Measurements from ENCODE around the gene EPHA8.

EPHA8 gene

DNA sequence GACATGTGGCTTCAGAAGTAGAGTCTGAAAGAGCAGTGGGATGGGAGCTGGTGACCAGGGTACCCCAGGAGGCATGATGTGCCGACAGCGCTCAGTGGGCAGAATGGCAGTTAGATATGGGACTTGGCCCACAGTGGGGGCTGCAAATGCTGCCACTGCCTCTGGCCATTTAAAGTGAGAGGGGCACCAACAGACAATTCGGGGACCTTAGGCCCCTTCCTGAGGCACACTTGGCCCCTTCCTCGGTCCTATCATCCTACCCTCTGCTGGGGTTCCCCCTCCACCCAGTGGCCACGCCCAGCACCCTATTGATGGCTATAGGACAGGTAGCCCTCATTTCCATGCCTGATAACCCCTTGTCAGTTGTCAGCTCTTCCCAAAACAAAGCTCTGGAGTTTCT is 36.6 kb upstream of the EPHA8 start:
- H3K4me1 ChIP-seq (ENCODE audit: insufficient read depth, low read length): no peaks in the 10 kb centered on the region
- no peak overlapping the region for H3K9ac ChIP-seq (ENCODE audit: low read depth, low read length)
- no peaks in the 10 kb centered on the region for H3K9me3 ChIP-seq (ENCODE audit: insufficient read depth, low read depth, low read length)
- H3K36me3 ChIP-seq (ENCODE audit: insufficient read depth, low read depth, low read length): peaks cover 45% of the 10 kb centered on the region
- no peak overlapping the region for H3K4me3 ChIP-seq (ENCODE audit: low read length)
- no peak overlapping the region for H3K27ac ChIP-seq (ENCODE audit: low read length)
- H3K27me3 ChIP-seq (ENCODE audit: insufficient read depth, low read length): no peaks in the 10 kb centered on the region

DNA sequence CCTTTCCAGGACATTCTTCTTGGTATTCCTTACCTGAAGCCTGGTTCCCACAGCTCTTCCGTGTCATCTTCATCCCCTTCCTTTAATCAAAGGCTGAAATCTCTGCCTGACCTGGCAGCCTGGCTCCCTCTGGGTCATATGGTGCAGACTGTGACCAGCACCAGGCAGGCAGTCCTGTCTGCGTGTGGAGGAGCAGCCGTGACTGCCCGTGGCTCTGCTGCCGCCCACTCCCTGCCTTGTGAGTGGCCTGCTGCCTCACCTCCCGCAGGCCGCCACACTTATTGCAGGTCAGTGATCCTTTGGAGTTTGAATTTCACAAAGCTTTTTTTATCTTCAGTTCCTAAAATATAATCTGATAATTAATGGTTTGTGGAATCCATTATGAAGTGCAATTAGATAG is 36.2 kb upstream of the EPHA8 start:
- H3K27ac ChIP-seq (ENCODE audit: low read length): no peak overlapping the region
- no peaks in the 10 kb centered on the region for H3K27me3 ChIP-seq (ENCODE audit: insufficient read depth, low read length)
- no peaks in the 10 kb centered on the region for H3K9me3 ChIP-seq (ENCODE audit: insufficient read depth, low read depth, low read length)
- H3K4me1 ChIP-seq (ENCODE audit: insufficient read depth, low read length): no peaks in the 10 kb centered on the region
- H3K36me3 ChIP-seq (ENCODE audit: insufficient read depth, low read depth, low read length): peaks cover 43% of the 10 kb centered on the region
- no peak overlapping the region for H3K4me3 ChIP-seq (ENCODE audit: low read length)
- H3K9ac ChIP-seq (ENCODE audit: low read depth, low read length): no peak overlapping the region

DNA sequence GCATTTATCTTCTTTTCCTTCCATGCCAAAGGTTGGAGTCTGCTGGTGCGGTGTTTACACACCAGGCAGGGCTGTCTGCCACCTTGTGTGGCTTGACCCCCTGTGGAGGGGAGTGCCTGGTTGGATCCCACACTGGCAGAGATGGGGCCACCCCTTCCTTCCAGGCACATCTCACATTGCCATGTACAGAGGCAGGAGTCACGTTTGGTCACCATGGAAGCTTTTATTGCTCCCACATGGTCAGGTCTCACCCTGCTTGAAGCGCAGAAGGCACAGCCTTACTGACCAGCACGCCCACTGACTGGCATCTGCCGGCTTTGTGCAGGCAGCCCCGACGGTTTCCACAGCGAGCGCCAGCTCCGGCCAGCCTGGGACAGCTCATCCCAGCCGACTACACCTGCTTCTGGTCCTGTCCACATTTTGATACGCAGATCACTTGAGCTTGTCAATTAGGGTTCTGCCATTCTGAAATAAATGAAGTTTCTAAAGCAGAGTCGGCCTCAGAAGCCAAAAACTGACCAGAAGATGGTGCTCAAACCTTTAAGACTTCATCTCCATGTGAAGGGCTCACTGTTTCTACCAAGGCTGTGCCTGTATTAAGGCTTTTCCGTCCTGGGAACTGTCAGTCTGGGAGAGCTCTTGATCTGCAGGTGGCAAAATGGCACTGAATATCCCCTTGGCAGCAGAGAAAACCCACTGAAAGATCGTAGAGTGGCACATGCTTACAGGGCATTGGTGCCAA is 35.6 kb upstream of the EPHA8 start:
- H3K9me3 ChIP-seq (ENCODE audit: insufficient read depth, low read depth, low read length): no peaks in the 10 kb centered on the region
- no peaks in the 10 kb centered on the region for H3K27me3 ChIP-seq (ENCODE audit: insufficient read depth, low read length)
- no peak overlapping the region for H3K4me3 ChIP-seq (ENCODE audit: low read length)
- no peak overlapping the region for H3K9ac ChIP-seq (ENCODE audit: low read depth, low read length)
- no peaks in the 10 kb centered on the region for H3K4me1 ChIP-seq (ENCODE audit: insufficient read depth, low read length)
- H3K27ac ChIP-seq (ENCODE audit: low read length): no peak overlapping the region
- peaks cover 39% of the 10 kb centered on the region for H3K36me3 ChIP-seq (ENCODE audit: insufficient read depth, low read depth, low read length)

DNA sequence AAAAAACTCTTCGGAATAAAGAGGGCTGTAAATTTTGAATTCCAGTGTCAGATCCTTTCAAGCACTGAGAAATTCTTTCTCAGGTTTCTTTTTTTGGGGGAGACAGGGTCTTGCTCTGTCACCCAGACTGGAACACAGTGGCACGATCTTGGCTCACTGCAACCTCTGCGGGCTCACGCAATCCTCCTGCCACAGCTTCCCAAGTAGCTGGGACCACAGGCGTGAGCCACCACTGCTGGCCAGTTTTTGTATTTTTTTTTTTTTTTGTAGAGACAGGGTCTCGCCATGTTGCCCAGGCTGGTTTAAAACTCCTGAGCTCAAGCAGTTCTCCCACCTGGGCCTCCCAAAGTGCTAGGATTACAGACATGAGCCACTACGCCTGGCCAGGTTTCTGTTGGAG is 34.8 kb upstream of the EPHA8 start:
- Histone ChIP-seq H3K36me3 (ENCODE audit: insufficient read depth, low read depth, low read length) (peaks cover 35% of the 10 kb centered on the region), H3K27me3 (ENCODE audit: insufficient read depth, low read length) (no peaks in the 10 kb centered on the region), H3K4me1 (ENCODE audit: insufficient read depth, low read length) (no peaks in the 10 kb centered on the region), H3K27ac (ENCODE audit: low read length) (no peak overlapping the region), H3K9me3 (ENCODE audit: insufficient read depth, low read depth, low read length) (no peaks in the 10 kb centered on the region), H3K9ac (ENCODE audit: low read depth, low read length) (no peak overlapping the region), H3K4me3 (ENCODE audit: low read length) (no peak overlapping the region)

DNA sequence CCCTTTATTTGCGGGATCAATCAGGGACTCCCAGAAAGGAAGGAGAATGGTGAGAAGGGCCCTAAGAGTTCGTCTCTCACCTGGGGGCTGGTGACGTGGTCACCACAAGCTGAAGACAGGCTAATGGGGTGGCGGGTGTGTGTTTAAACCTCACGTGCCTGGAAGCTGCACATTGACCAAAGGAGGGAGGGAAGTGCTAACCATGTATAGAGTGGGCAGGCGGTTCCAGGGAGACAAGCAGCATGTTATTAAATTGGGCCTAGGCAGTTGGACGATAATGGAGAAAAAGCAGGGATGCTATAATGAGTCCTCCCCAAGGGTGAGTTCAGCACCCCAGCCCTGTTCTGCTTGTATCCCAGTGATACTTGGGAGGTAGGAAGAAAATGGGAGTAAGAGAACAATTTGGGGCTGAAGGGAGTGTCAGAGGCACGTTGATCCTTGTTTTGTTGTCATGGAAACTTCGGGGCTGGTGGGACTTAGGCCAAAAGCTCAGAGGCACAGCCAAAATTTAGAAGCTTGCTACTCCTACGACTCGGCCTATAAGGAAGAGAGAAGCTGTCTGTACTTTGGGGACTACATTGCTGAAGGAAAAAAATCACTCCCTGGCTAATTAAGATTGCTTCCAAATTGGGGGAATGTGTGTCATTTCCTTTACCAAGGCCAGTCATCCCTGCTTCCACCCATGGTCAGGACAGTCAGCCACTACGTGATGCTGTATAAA is 33.2 kb upstream of the EPHA8 start:
- Histone ChIP-seq H3K9ac (ENCODE audit: low read depth, low read length) (no peak overlapping the region), H3K9me3 (ENCODE audit: insufficient read depth, low read depth, low read length) (no peaks in the 10 kb centered on the region), H3K4me3 (ENCODE audit: low read length) (no peak overlapping the region), H3K27ac (ENCODE audit: low read length) (no peak overlapping the region), H3K27me3 (ENCODE audit: insufficient read depth, low read length) (no peaks in the 10 kb centered on the region), H3K36me3 (ENCODE audit: insufficient read depth, low read depth, low read length) (peaks cover 20% of the 10 kb centered on the region), H3K4me1 (ENCODE audit: insufficient read depth, low read length) (no peaks in the 10 kb centered on the region)

DNA sequence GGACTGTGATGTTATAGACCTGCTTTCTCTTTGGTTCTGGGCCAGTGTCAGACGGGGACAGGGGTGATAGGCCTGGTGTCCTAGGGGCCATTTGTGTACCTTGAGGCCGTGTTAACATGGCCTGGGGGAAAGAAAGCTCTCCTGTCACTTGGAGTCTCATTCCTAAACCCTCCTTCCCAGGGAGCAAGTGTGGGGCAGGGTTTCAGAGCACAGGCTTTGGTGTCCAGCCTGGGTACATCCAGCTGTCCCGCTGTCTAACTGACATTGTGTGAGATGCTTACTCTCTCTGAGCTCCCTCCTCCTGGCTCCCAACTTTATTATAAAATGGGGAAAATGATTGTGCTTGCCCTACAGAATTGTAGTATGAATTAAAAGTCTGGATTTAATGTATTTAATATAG is 32.6 kb upstream of the EPHA8 start:
- peaks cover 15% of the 10 kb centered on the region for H3K36me3 ChIP-seq (ENCODE audit: insufficient read depth, low read depth, low read length)
- no peak overlapping the region for H3K9ac ChIP-seq (ENCODE audit: low read depth, low read length)
- no peaks in the 10 kb centered on the region for H3K4me1 ChIP-seq (ENCODE audit: insufficient read depth, low read length)
- H3K4me3 ChIP-seq (ENCODE audit: low read length): no peak overlapping the region
- H3K27ac ChIP-seq (ENCODE audit: low read length): no peak overlapping the region
- no peaks in the 10 kb centered on the region for H3K27me3 ChIP-seq (ENCODE audit: insufficient read depth, low read length)
- H3K9me3 ChIP-seq (ENCODE audit: insufficient read depth, low read depth, low read length): no peaks in the 10 kb centered on the region

DNA sequence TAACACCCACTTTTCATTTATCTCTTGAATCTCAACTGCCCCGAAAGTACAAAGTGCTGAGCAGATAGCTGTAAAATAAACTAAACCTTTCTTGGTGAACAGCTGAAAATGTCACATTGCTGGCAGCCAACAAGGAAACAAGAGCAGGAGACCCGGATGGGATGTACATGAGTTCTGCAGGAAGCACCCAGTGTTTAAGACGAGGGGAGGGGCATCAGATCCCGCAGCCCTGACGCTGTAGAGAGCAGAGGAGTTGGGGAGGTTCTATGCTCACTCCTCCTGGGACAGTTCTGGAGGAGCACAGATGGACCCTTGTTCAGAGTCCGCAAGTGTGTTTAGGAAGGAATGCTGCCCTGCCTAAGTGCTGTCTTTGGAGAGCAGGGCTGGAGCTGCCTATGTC is 32.0 kb upstream of the EPHA8 start:
- no peaks in the 10 kb centered on the region for H3K4me1 ChIP-seq (ENCODE audit: insufficient read depth, low read length)
- no peak overlapping the region for H3K4me3 ChIP-seq (ENCODE audit: low read length)
- no peak overlapping the region for H3K9ac ChIP-seq (ENCODE audit: low read depth, low read length)
- H3K27ac ChIP-seq (ENCODE audit: low read length): no peak overlapping the region
- H3K27me3 ChIP-seq (ENCODE audit: insufficient read depth, low read length): no peaks in the 10 kb centered on the region
- H3K36me3 ChIP-seq (ENCODE audit: insufficient read depth, low read depth, low read length): peaks cover 10% of the 10 kb centered on the region
- no peaks in the 10 kb centered on the region for H3K9me3 ChIP-seq (ENCODE audit: insufficient read depth, low read depth, low read length)

DNA sequence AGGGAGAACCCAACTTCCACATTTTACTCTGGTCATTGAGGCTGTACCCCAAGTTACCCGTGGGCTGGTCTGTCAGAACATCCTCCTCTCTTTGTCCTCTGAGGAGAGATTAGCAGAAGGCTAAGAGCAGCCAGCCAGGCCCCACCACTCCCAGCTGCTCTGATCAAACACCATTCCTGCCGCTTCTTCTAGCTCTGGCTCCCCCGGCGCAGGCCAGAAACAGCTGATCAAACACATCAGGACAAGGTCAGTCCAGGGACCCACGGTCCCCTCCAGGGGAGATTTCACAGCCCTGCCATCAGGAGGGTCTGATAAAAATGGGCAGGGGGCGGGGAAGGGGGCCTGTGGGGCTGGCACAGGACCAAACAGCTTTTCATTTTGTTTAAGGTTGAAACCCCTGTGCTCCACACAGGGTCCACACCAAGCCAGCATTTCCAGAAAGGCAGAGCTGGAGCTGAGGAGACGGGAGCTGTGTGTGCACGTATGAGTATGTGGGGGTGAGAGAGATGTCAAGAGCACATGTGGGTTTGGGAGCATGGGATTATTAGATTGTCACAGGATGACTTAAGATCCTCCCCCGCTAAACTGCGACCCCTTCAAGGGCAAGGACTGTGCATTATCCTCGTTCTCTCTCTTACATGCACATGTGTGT is 29.9 kb upstream of the EPHA8 start:
- no peaks in the 10 kb centered on the region for H3K27me3 ChIP-seq (ENCODE audit: insufficient read depth, low read length)
- H3K4me3 ChIP-seq (ENCODE audit: low read length): no peak overlapping the region

DNA sequence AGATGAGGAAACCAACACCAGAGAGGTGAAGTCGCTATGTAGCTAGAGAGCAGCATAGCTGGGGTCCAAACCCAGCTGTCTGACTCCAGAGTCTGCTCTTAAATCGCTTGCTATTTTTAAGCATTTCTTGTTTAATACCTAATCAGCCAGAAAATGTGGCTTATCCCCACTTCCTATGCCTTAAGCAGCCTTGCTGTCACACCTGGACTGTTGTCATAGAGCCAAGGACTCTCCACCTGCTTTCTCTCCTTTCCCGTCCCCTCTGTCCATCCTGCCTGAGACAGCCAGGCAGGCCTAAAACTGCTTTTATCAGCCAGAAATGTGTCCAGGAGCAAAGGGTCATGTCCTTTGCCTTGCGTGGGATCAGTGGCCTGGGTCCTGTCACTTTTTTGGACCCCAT is 28.3 kb upstream of the EPHA8 start:
- H3K27me3 ChIP-seq (ENCODE audit: insufficient read depth, low read length): no peaks in the 10 kb centered on the region
- H3K4me1 ChIP-seq (ENCODE audit: insufficient read depth, low read length): no peaks in the 10 kb centered on the region
- H3K9ac ChIP-seq (ENCODE audit: low read depth, low read length): no peak overlapping the region
- no peaks in the 10 kb centered on the region for H3K36me3 ChIP-seq (ENCODE audit: insufficient read depth, low read depth, low read length)
- H3K4me3 ChIP-seq (ENCODE audit: low read length): no peak overlapping the region
- no peak overlapping the region for H3K27ac ChIP-seq (ENCODE audit: low read length)
- no peaks in the 10 kb centered on the region for H3K9me3 ChIP-seq (ENCODE audit: insufficient read depth, low read depth, low read length)

More for the DNA sequence above, 29.9 kb upstream of the EPHA8 start:
- Histone ChIP-seq H3K9me3 (ENCODE audit: insufficient read depth, low read depth, low read length) (no peaks in the 10 kb centered on the region), H3K36me3 (ENCODE audit: insufficient read depth, low read depth, low read length) (no peaks in the 10 kb centered on the region), H3K4me1 (ENCODE audit: insufficient read depth, low read length) (no peaks in the 10 kb centered on the region), H3K9ac (ENCODE audit: low read depth, low read length) (no peak overlapping the region), H3K27ac (ENCODE audit: low read length) (no peak overlapping the region)

DNA sequence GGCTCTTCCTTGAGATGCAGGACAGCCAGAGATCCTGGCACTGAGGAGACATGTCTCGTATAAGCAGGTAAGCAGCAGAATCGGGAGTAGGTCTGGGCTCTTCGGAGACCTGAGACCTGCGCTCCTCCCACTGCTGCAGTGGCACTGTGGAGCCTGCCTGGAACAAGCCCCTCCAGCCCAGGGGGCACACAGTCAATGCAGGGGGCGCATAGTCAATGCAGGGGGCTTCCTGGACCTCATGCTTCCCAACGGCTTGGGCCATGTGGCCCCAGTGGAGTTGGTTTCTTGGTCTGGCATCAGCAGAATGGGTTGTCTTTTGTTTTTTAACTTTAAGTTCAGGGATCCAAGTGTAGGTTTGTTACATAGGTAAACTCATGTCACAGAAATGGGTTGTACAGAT is 27.9 kb upstream of the EPHA8 start:
- Histone ChIP-seq H3K9ac (ENCODE audit: low read depth, low read length) (no peak overlapping the region), H3K27ac (ENCODE audit: low read length) (no peak overlapping the region), H3K4me1 (ENCODE audit: insufficient read depth, low read length) (no peaks in the 10 kb centered on the region), H3K36me3 (ENCODE audit: insufficient read depth, low read depth, low read length) (no peaks in the 10 kb centered on the region), H3K9me3 (ENCODE audit: insufficient read depth, low read depth, low read length) (no peaks in the 10 kb centered on the region), H3K4me3 (ENCODE audit: low read length) (no peak overlapping the region), H3K27me3 (ENCODE audit: insufficient read depth, low read length) (no peaks in the 10 kb centered on the region)

DNA sequence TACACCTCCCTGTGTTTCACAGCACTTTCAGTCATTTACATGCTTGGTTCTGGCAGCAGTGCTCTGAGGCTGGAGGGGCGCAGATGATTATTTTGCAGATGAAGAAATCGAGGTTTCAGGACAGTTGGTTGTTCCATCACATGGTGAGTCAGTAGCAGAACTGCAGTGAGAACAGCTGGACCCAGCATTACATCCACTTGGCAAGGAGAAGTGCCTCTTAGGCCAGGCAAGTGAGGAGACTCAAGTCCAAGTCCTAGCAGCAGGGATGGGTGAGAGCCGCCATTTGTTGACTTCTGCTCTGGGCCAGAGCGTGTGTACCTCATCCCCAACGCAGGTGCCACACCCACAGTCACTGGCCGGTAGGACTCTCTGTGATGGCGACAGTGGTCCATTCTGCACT is 26.8 kb upstream of the EPHA8 start:
- Histone ChIP-seq H3K9ac (ENCODE audit: low read depth, low read length) (no peak overlapping the region), H3K36me3 (ENCODE audit: insufficient read depth, low read depth, low read length) (no peaks in the 10 kb centered on the region), H3K4me1 (ENCODE audit: insufficient read depth, low read length) (no peaks in the 10 kb centered on the region), H3K27ac (ENCODE audit: low read length) (no peak overlapping the region), H3K27me3 (ENCODE audit: insufficient read depth, low read length) (no peaks in the 10 kb centered on the region), H3K4me3 (ENCODE audit: low read length) (no peak overlapping the region), H3K9me3 (ENCODE audit: insufficient read depth, low read depth, low read length) (no peaks in the 10 kb centered on the region)

All from iPS-20b (cell line).